SK-N-SH (cell line): ENCODE results near the gene SERPINI1. TPM values are rescaled to one million over a fixed set of nuclear protein-coding genes. Genes with fewer than 3 reads are reported as not detected.

Experiments used
- CTCF ChIA-PET: fragments of 300-600, 350-600 bp; formaldehyde crosslinking; extraction: SDS; loops from one replicate; lab custom pipeline; 2021; lab: Yijun Ruan, JAX
- POLR2A ChIA-PET: fragments of 350-600 bp; sonication (Branson Sonifier 250); formaldehyde crosslinking; extraction: SDS; loops from one replicate; lab custom pipeline; 2020; ENCODE audit warnings: antibody characterized with exemption, inconsistent platforms; lab: Yijun Ruan, JAX
- DNase-seq: peaks from one replicate; pipeline ENCODE4 v3.0.0; 2012
- H2AFZ ChIP-seq: fragments of 200-600 bp; sonication (generic); 2 replicates; pipeline ENCODE4 v1.8.1; 2016; ENCODE audit warnings: antibody characterized with exemption, mild to moderate bottlenecking, low read depth
- H3F3A ChIP-seq: fragments of 200-600 bp; sonication (generic); replicated peaks from 2 replicates; pipeline ENCODE3; 2016; ENCODE audit warnings: antibody characterized with exemption, mild to moderate bottlenecking; ENCODE audit not compliant: insufficient read depth
- H3K27ac ChIP-seq, 2 experiments: fragments of 200-500 bp in 1 of 2; fragments of 200-600 bp in 1 of 2; sonication (Bioruptor generic) in 1 of 2; sonication (generic), shearing (Covaris generic) in 1 of 2; 2 replicates each; pipeline versions ENCODE4 v1.5.1 to v1.6.1; 2014 to 2016; ENCODE audit warnings: low read depth in 2 of 2, inconsistent platforms in 1 of 2, low read length in 1 of 2, mild to moderate bottlenecking in 1 of 2, mixed read lengths in 1 of 2
- H3K27me3 ChIP-seq: fragments of 200-600 bp; sonication (generic), shearing (Covaris generic); 2 replicates; pipeline ENCODE4 v1.6.1; 2016; ENCODE audit warnings: mixed run types; ENCODE audit not compliant: insufficient read depth
- H3K36me3 ChIP-seq, 2 experiments: fragments of 200-500 bp in 1 of 2; fragments of 200-600 bp in 1 of 2; sonication (Bioruptor generic) in 1 of 2; sonication (generic) in 1 of 2; replicated peaks in 1 of 2; 2 replicates each; pipeline versions ENCODE3 to v1.5.1; 2014 to 2016; ENCODE audit warnings: low read length in 1 of 2, mild to moderate bottlenecking in 1 of 2; ENCODE audit not compliant: insufficient read depth in 2 of 2, control insufficient read depth in 1 of 2
- H3K4me1 ChIP-seq, 2 experiments: fragments of 200-500 bp in 1 of 2; fragments of 200-600 bp in 1 of 2; sonication (Bioruptor generic) in 1 of 2; sonication (generic), shearing (Covaris generic) in 1 of 2; 2 replicates each; pipeline versions ENCODE4 v1.5.1 to v1.6.1; 2014 to 2016; ENCODE audit warnings: low read depth in 1 of 2, low read length in 1 of 2, mixed run types in 1 of 2; ENCODE audit not compliant: insufficient read depth in 2 of 2, control insufficient read depth in 1 of 2
- H3K4me2 ChIP-seq: fragments of 200-600 bp; sonication (generic), shearing (Covaris generic); 2 replicates; pipeline ENCODE4 v1.6.1; 2017; ENCODE audit warnings: mixed run types
- H3K4me3 ChIP-seq, 2 experiments: fragments of 200-500 bp in 1 of 2; fragments of 200-600 bp in 1 of 2; sonication (Bioruptor generic) in 1 of 2; sonication (generic), shearing (Covaris generic) in 1 of 2; 2 replicates each; pipeline versions ENCODE4 v1.5.1 to v1.8.1; 2014 to 2016; ENCODE audit warnings: low read depth in 2 of 2, inconsistent platforms in 1 of 2, low read length in 1 of 2, mild to moderate bottlenecking in 1 of 2, mixed read lengths in 1 of 2, moderate library complexity in 1 of 2
- H3K79me2 ChIP-seq: fragments of 200-600 bp; sonication (generic); 2 replicates; pipeline ENCODE4 v1.8.1; 2017; ENCODE audit warnings: mild to moderate bottlenecking; ENCODE audit not compliant: insufficient read depth
- H3K9ac ChIP-seq: fragments of 200-600 bp; sonication (generic); 2 replicates; pipeline ENCODE4 v1.6.1; 2017; ENCODE audit warnings: mixed run types
- H3K9me2 ChIP-seq: fragments of 200-600 bp; sonication (generic); 2 replicates; pipeline ENCODE4 v1.6.1; 2017; ENCODE audit warnings: mixed run types
- H3K9me3 ChIP-seq: fragments of 200-600 bp; sonication (generic); 2 replicates; pipeline ENCODE4 v1.6.1; 2017; ENCODE audit warnings: mixed run types, mild to moderate bottlenecking, moderate library complexity
- H4K20me1 ChIP-seq: fragments of 200-600 bp; sonication (generic); 2 replicates; pipeline ENCODE4 v1.6.1; 2017; ENCODE audit warnings: mild to moderate bottlenecking, mixed run types; ENCODE audit not compliant: insufficient read depth
- CHD2 ChIP-seq: fragments of 150-350 bp; IDR thresholded peaks from 2 replicates; pipeline ENCODE4 v1.6.1; 2018; ENCODE audit warnings: low read length; ENCODE audit not compliant: partially characterized antibody
- CTCF ChIP-seq: fragments of 200-600 bp; sonication (generic); IDR thresholded peaks from 2 replicates; pipeline ENCODE4 v1.6.1; 2017; ENCODE audit warnings: antibody characterized with exemption, mild to moderate bottlenecking, moderate library complexity
- EZH2phosphoT487 ChIP-seq: fragments of 200-600 bp; sonication (generic); IDR thresholded peaks from 2 replicates; pipeline ENCODE4 v1.6.1; 2017; ENCODE audit warnings: low read depth, mixed run types, mild to moderate bottlenecking, antibody characterized with exemption, moderate library complexity, borderline replicate concordance
- JUND ChIP-seq: IDR thresholded peaks from 2 replicates; pipeline ENCODE4 v1.4.0; 2012
- MAX ChIP-seq: IDR thresholded peaks from 2 replicates; pipeline ENCODE4 v1.4.0; 2012; ENCODE audit warnings: low read depth
- RCOR1 ChIP-seq: fragments of 150-350 bp; IDR thresholded peaks from 2 replicates; pipeline ENCODE4 v1.6.1; 2017; ENCODE audit warnings: antibody characterized with exemption, low read length
- SIN3A ChIP-seq: IDR thresholded peaks from 2 replicates; pipeline ENCODE4 v1.6.1; 2012; ENCODE audit warnings: low read depth, mild to moderate bottlenecking, low read length, moderate library complexity, borderline replicate concordance
- YY1 ChIP-seq: IDR thresholded peaks from 2 replicates; pipeline ENCODE4 v1.4.0; 2012; ENCODE audit warnings: low read depth, mild to moderate bottlenecking
- WGBS: methylation state at CpG from one replicate; pipeline ENCODE4 v1.1.6; 2017; ENCODE audit warnings: low lambda C conversion rate; 5-methylcytosine and 5-hydroxymethylcytosine counted together
- polyA plus RNA-seq, 3 experiments: library from polyadenylated mRNA; depleted of rRNA; stranded (reverse); fragments of >200 nt; gene quantifications; 2 replicates each; pipeline ENCODE4 v1.2.3, GENCODE V29; 2012
- TF ChIP-seq, protein P1 (sequence below): IDR thresholded peaks from 2 replicates; pipeline ENCODE4 v1.6.1; 2012; ENCODE audit warnings: mild to moderate bottlenecking, low read depth, low read length, moderate library complexity

SERPINI1 gene
- polyA plus RNA-seq, 1 of the 3 experiments (the other 2 are of a cell fraction), result 1.9 TPM

GRCh38 chr3:167736997-167737396, 1.5 kb downstream of the SERPINI1 start:
- POLR2A ChIA-PET, result no interaction called here
- CTCF ChIA-PET, result interaction anchor here (1.3 to 1.7 kb wide), 2 partner anchors 10 to 145 kb away, joined by 3 to 4 read pairs; no protein-coding TSS in a partner anchor
- 94% methylated on average over 2 of the region's 2 CpGs for WGBS

More at GRCh38 chr3:167736997-167737396, 1.5 kb downstream of the SERPINI1 start:
- Histone ChIP-seq H3K27ac (no peak overlapping the region), H4K20me1 (peaks cover 14% of the 10 kb centered on the region), H2AFZ (no peak overlapping the region), H3K9me2 (no peaks in the 10 kb centered on the region), H3K4me2 (no peak overlapping the region), H3K4me1 (peaks cover 9% of the 10 kb centered on the region in 2 experiments; a peak in 2 of 4 replicates), H3K36me3 (no peaks in the 10 kb centered on the region), H3K9me3 (no peaks in the 10 kb centered on the region), H3K79me2 (peaks cover 25% of the 10 kb centered on the region), H3K27me3 (no peaks in the 10 kb centered on the region), H3F3A (peaks cover 3% of the 10 kb centered on the region), H3K9ac (no peak overlapping the region), H3K4me3 (no peak overlapping the region)
- DNase-seq, result no peak
- TF ChIP-seq CHD2 (no peak), CTCF (no peak), RCOR1 (no peak), YY1 (no peak), SIN3A (no peak), MAX (no peak), JUND (no peak), EZH2phosphoT487 (no peak)
- TF ChIP-seq, protein P1, sequence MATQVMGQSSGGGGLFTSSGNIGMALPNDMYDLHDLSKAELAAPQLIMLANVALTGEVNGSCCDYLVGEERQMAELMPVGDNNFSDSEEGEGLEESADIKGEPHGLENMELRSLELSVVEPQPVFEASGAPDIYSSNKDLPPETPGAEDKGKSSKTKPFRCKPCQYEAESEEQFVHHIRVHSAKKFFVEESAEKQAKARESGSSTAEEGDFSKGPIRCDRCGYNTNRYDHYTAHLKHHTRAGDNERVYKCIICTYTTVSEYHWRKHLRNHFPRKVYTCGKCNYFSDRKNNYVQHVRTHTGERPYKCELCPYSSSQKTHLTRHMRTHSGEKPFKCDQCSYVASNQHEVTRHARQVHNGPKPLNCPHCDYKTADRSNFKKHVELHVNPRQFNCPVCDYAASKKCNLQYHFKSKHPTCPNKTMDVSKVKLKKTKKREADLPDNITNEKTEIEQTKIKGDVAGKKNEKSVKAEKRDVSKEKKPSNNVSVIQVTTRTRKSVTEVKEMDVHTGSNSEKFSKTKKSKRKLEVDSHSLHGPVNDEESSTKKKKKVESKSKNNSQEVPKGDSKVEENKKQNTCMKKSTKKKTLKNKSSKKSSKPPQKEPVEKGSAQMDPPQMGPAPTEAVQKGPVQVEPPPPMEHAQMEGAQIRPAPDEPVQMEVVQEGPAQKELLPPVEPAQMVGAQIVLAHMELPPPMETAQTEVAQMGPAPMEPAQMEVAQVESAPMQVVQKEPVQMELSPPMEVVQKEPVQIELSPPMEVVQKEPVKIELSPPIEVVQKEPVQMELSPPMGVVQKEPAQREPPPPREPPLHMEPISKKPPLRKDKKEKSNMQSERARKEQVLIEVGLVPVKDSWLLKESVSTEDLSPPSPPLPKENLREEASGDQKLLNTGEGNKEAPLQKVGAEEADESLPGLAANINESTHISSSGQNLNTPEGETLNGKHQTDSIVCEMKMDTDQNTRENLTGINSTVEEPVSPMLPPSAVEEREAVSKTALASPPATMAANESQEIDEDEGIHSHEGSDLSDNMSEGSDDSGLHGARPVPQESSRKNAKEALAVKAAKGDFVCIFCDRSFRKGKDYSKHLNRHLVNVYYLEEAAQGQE, result no peak
